Panc1 (cell line): ENCODE results near the gene PHKA1.

Source experiments
- POLR2AphosphoS5 ChIP-seq: IDR thresholded peaks from 2 replicates; pipeline ENCODE4 v1.6.1; 2012; ENCODE audit warnings: mild to moderate bottlenecking, low read depth, low read length, moderate library complexity
- TF ChIP-seq, protein P1 (sequence below): fragments of 450-650 bp; IDR thresholded peaks from 2 replicates; pipeline ENCODE4 v1.5.1; 2017; ENCODE audit warnings: mild to moderate bottlenecking
- TF ChIP-seq, protein P2 (sequence below), 2 experiments: IDR thresholded peaks; 2 replicates each; pipeline ENCODE4 v1.6.1; 2011 to 2012; ENCODE audit warnings: low read depth in 2 of 2, control low read depth in 1 of 2, low read length in 1 of 2, mild to moderate bottlenecking in 1 of 2, moderate library complexity in 1 of 2; ENCODE audit not compliant: insufficient read depth in 1 of 2

DNA sequence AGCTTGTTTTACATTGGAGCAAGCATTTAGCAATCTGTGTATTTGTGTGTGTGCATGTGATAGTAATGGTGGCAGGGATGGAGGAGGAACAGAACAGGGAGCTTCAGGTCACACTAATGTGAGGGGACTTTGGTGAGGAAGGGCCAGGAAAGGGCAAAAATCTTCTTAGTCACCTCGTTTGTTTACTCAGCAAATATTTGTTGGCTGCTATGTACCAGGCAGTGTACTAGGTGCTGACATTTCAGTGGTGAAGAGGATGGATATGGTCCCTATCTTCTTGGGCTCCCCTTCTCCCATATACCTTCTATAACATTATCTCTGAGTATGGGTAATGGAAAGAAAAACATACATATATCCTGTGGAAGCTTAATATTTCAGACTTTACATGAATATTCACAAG, 92.9 kb downstream of the PHKA1 start:
- TF ChIP-seq, protein P1, sequence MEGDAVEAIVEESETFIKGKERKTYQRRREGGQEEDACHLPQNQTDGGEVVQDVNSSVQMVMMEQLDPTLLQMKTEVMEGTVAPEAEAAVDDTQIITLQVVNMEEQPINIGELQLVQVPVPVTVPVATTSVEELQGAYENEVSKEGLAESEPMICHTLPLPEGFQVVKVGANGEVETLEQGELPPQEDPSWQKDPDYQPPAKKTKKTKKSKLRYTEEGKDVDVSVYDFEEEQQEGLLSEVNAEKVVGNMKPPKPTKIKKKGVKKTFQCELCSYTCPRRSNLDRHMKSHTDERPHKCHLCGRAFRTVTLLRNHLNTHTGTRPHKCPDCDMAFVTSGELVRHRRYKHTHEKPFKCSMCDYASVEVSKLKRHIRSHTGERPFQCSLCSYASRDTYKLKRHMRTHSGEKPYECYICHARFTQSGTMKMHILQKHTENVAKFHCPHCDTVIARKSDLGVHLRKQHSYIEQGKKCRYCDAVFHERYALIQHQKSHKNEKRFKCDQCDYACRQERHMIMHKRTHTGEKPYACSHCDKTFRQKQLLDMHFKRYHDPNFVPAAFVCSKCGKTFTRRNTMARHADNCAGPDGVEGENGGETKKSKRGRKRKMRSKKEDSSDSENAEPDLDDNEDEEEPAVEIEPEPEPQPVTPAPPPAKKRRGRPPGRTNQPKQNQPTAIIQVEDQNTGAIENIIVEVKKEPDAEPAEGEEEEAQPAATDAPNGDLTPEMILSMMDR = no peak
- TF ChIP-seq, protein P2, sequence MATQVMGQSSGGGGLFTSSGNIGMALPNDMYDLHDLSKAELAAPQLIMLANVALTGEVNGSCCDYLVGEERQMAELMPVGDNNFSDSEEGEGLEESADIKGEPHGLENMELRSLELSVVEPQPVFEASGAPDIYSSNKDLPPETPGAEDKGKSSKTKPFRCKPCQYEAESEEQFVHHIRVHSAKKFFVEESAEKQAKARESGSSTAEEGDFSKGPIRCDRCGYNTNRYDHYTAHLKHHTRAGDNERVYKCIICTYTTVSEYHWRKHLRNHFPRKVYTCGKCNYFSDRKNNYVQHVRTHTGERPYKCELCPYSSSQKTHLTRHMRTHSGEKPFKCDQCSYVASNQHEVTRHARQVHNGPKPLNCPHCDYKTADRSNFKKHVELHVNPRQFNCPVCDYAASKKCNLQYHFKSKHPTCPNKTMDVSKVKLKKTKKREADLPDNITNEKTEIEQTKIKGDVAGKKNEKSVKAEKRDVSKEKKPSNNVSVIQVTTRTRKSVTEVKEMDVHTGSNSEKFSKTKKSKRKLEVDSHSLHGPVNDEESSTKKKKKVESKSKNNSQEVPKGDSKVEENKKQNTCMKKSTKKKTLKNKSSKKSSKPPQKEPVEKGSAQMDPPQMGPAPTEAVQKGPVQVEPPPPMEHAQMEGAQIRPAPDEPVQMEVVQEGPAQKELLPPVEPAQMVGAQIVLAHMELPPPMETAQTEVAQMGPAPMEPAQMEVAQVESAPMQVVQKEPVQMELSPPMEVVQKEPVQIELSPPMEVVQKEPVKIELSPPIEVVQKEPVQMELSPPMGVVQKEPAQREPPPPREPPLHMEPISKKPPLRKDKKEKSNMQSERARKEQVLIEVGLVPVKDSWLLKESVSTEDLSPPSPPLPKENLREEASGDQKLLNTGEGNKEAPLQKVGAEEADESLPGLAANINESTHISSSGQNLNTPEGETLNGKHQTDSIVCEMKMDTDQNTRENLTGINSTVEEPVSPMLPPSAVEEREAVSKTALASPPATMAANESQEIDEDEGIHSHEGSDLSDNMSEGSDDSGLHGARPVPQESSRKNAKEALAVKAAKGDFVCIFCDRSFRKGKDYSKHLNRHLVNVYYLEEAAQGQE (IDR thresholded peaks at IDR 0.05; ENCODE audit: insufficient read depth in 1 of 2, low read depth in 2 of 2, low read length in 1 of 2) = no peak
- TF ChIP-seq POLR2AphosphoS5 = no peak
